Esophagus (tissue), 2 donors: ENCODE results near the gene TMTC1. TPM values are rescaled to one million over a fixed set of nuclear protein-coding genes. Genes with fewer than 3 reads are reported as not detected.

Source experiments
- H3K27ac ChIP-seq, 2 donors: one replicate each; pipeline ENCODE4 v1.5.1; 2013; ENCODE audit warnings: low read depth in 2 of 2, mild to moderate bottlenecking in 2 of 2, inconsistent platforms in 1 of 2, low read length in 1 of 2, moderate library complexity in 1 of 2
- H3K27me3 ChIP-seq, 2 donors: one replicate each; pipeline ENCODE4 v1.6.1; 2013; ENCODE audit warnings: low read length in 2 of 2, control low read depth in 1 of 2, mild to moderate bottlenecking in 1 of 2; ENCODE audit not compliant: insufficient read depth in 2 of 2, control insufficient read depth in 1 of 2
- H3K36me3 ChIP-seq, 2 donors: one replicate each; pipeline ENCODE4 v1.6.1; 2013; ENCODE audit warnings: low read length in 1 of 2; ENCODE audit not compliant: control insufficient read depth in 2 of 2, insufficient read depth in 2 of 2
- H3K4me1 ChIP-seq, 2 donors: one replicate each; pipeline ENCODE4 v1.6.1; 2013; ENCODE audit warnings: low read length in 1 of 2; ENCODE audit not compliant: control insufficient read depth in 2 of 2, insufficient read depth in 2 of 2
- H3K4me3 ChIP-seq, 2 donors: one replicate each; pipeline ENCODE4 v1.5.1; 2013; ENCODE audit warnings: low read length in 2 of 2, mild to moderate bottlenecking in 2 of 2, low read depth in 1 of 2, moderate library complexity in 1 of 2
- H3K9me3 ChIP-seq, 2 donors: one replicate each; pipeline ENCODE4 v1.6.1; 2013; ENCODE audit warnings: mild to moderate bottlenecking in 2 of 2, low read depth in 1 of 2, low read length in 1 of 2, moderate library complexity in 1 of 2; ENCODE audit not compliant: control insufficient read depth in 2 of 2, insufficient read depth in 1 of 2
- WGBS, 2 donors: extraction: QIAGEN DNeasy Blood & Tissue Kit; methylation state at CpG; one replicate each; pipeline ENCODE4 v1.1.7; 2013; 5-methylcytosine and 5-hydroxymethylcytosine counted together
- polyA plus RNA-seq, 2 donors: library from polyadenylated mRNA; stranded (reverse); fragments of 200-250 nt; gene quantifications; one replicate each; pipeline ENCODE4 v1.2.3, GENCODE V29; 2013
- donor health status: healthy with polysubstance abuse.
- donor health status: Bipolar disorder and iron deficiency.

The TMTC1 gene
- polyA plus RNA-seq, 2 donors: 1.3 to 1.6 TPM

GRCh38 chr12:29508949-29509348, 274.8 kb downstream of the TMTC1 start:
- 91 to 92% methylated on average over 2 of the region's 2 CpGs for WGBS, 2 donors
- Histone ChIP-seq H3K9me3 (no peaks in the 10 kb centered on the region), H3K4me1 (no peaks in the 10 kb centered on the region), H3K27ac (no peak overlapping the region), H3K27me3 (no peaks in the 10 kb centered on the region), H3K4me3 (no peak overlapping the region), H3K36me3 (peaks cover 0 to 5% of the 10 kb centered on the region in 2 donors)

GRCh38 chr12:29505122-29505521, 278.6 kb downstream of the TMTC1 start:
- Histone ChIP-seq H3K27me3 (no peaks in the 10 kb centered on the region), H3K4me1 (no peaks in the 10 kb centered on the region), H3K27ac (no peak overlapping the region), H3K9me3 (no peaks in the 10 kb centered on the region), H3K36me3 (peaks cover 0 to 5% of the 10 kb centered on the region in 2 donors), H3K4me3 (no peak overlapping the region)
- 77 to 89% methylated on average over 3 of the region's 3 CpGs for WGBS, 2 donors

- H3K4me3 ChIP-seq: no peak overlapping the region
- H3K27me3 ChIP-seq: no peaks in the 10 kb centered on the region
- no peak overlapping the region for H3K27ac ChIP-seq
- no peaks in the 10 kb centered on the region for H3K4me1 ChIP-seq
- H3K36me3 ChIP-seq: peaks cover 0 to 4% of the 10 kb centered on the region in 2 donors
- H3K9me3 ChIP-seq: no peaks in the 10 kb centered on the region
Observed at GRCh38 chr12:29503283-29503682, 280.5 kb downstream of the TMTC1 start.

GRCh38 chr12:29499235-29499634, 284.5 kb downstream of the TMTC1 start:
- Histone ChIP-seq H3K27me3 (no peaks in the 10 kb centered on the region), H3K4me3 (no peak overlapping the region), H3K9me3 (no peaks in the 10 kb centered on the region), H3K27ac (no peak overlapping the region), H3K4me1 (no peaks in the 10 kb centered on the region), H3K36me3 (no peaks in the 10 kb centered on the region)
- WGBS, 2 donors: 85 to 88% methylated on average over 3 of the region's 3 CpGs

GRCh38 chr12:29497588-29497987, 286.2 kb downstream of the TMTC1 start, which contains the start of gene OVCH1:
OVCH1 (minus strand) TSS chr12:29497686; CDS start chr12:29497686, 0 bp downstream.
- 89 to 94% methylated on average over 18 of the region's 18 CpGs for WGBS, 2 donors

GRCh38 chr12:29492891-29493290, 290.9 kb downstream of the TMTC1 start:
- Histone ChIP-seq H3K27ac (no peak overlapping the region), H3K4me3 (no peak overlapping the region), H3K9me3 (no peaks in the 10 kb centered on the region), H3K4me1 (no peaks in the 10 kb centered on the region), H3K27me3 (no peaks in the 10 kb centered on the region), H3K36me3 (no peaks in the 10 kb centered on the region)
- WGBS, 2 donors: 83 to 89% methylated on average over 6 of the region's 6 CpGs

More at GRCh38 chr12:29497588-29497987, 286.2 kb downstream of the TMTC1 start, which contains the start of gene OVCH1:
- no peaks in the 10 kb centered on the region for H3K27me3 ChIP-seq
- no peak within 1 kb of the TSS for H3K4me3 ChIP-seq
- H3K36me3 ChIP-seq: no peaks in the 10 kb centered on the region
- no peaks in the 10 kb centered on the region for H3K9me3 ChIP-seq
- no peaks in the 10 kb centered on the region for H3K4me1 ChIP-seq
- H3K27ac ChIP-seq: no peak within 1 kb of the TSS

- no peaks in the 10 kb centered on the region for H3K27me3 ChIP-seq
- H3K4me1 ChIP-seq: no peaks in the 10 kb centered on the region
- H3K27ac ChIP-seq: no peak overlapping the region
- no peaks in the 10 kb centered on the region for H3K36me3 ChIP-seq
- 66 to 74% methylated on average over 2 of the region's 2 CpGs for WGBS, 2 donors
- no peaks in the 10 kb centered on the region for H3K9me3 ChIP-seq
- no peak overlapping the region for H3K4me3 ChIP-seq
Observed at GRCh38 chr12:29486972-29487371, 296.8 kb downstream of the TMTC1 start.

- WGBS, 2 donors: 75 to 77% methylated on average over 4 of the region's 4 CpGs
- no peaks in the 10 kb centered on the region for H3K27me3 ChIP-seq
- no peaks in the 10 kb centered on the region for H3K36me3 ChIP-seq
- H3K4me1 ChIP-seq: no peaks in the 10 kb centered on the region
- no peaks in the 10 kb centered on the region for H3K9me3 ChIP-seq
- H3K4me3 ChIP-seq: no peak overlapping the region
- no peak overlapping the region for H3K27ac ChIP-seq
Observed at GRCh38 chr12:29463198-29463597, 320.5 kb downstream of the TMTC1 start.

- Histone ChIP-seq H3K27ac (no peak overlapping the region), H3K4me3 (no peak overlapping the region), H3K36me3 (no peaks in the 10 kb centered on the region), H3K9me3 (no peaks in the 10 kb centered on the region), H3K4me1 (no peaks in the 10 kb centered on the region), H3K27me3 (no peaks in the 10 kb centered on the region)
- 90% methylated on average over 2 of the region's 2 CpGs for WGBS, 2 donors
Observed at GRCh38 chr12:29460082-29460481, 323.7 kb downstream of the TMTC1 start.

GRCh38 chr12:29455087-29455486, 328.7 kb downstream of the TMTC1 start:
- H3K27me3 ChIP-seq: no peaks in the 10 kb centered on the region
- 43 to 47% methylated on average over 1 of the region's 1 CpG for WGBS, 2 donors
- no peaks in the 10 kb centered on the region for H3K4me1 ChIP-seq
- H3K27ac ChIP-seq: no peak overlapping the region
- H3K36me3 ChIP-seq: no peaks in the 10 kb centered on the region
- no peak overlapping the region for H3K4me3 ChIP-seq
- no peaks in the 10 kb centered on the region for H3K9me3 ChIP-seq
